ENCODE data around the gene EPX.
A peak's percentile ranks its signal among the peaks of the same experiment; 100 is the strongest.

The EPX gene

DNA sequence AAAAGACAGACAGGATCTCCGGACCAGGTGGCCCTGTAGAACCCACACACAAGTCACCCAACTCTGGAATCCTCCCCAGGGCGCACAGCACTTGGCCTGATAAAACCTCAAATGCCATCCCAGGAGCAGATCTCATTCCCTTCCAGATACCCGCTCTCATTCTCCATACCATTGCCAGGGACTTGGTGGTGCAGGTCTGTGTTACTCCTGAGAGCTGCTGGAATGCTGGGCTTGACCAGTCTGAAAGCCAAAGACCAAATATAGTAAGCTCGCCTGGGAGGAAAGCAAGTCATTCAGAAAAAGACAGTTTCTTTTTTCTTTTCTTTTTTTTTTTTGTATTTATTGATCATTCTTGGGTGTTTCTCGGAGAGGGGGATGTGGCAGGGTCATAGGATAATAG lies 15.8 kb downstream of the EPX start:
- Histone ChIP-seq H3K9ac (no peak overlapping the region), H3K27ac (no peak overlapping the region), H3K4me1 (no peaks in the 10 kb centered on the region), H3K36me3 (peaks cover 0 to 57% (median 20%) of the 10 kb centered on the region in 11 experiments; a peak in 14 of 22 replicates), H3K4me2 (no peak overlapping the region), H3K27me3 (no peaks in the 10 kb centered on the region), H3K9me3 (replicated peaks in 1 of 11) (no peaks in the 10 kb centered on the region), H4K20me1 (no peaks in the 10 kb centered on the region), H3K4me3 (no peak overlapping the region)
- no peak for TF ChIP-seq Cebpa-rat (IDR thresholded peaks at IDR 0.05)

DNA sequence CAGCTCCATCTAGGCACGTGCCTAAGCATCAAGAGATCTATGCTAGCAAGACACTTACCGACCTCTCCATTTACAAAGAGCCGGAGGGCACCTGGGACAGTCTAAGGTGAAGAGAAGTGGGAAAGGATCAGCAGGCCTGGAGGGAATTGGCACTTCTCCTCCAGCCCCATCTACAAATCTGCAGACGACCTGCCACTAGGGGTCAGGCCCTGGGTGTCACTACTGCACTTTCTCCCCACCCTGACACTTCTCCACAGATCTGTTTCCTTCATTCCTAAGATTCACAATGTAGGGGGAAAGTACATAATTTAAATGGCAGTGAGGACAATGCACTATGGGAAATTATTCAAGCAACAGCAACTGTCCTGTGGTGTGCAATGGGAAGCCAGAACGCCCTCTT lies 18.4 kb downstream of the EPX start:
- H3K9me3 ChIP-seq (replicated peaks in 1 of 11), result no peaks in the 10 kb centered on the region

DNA sequence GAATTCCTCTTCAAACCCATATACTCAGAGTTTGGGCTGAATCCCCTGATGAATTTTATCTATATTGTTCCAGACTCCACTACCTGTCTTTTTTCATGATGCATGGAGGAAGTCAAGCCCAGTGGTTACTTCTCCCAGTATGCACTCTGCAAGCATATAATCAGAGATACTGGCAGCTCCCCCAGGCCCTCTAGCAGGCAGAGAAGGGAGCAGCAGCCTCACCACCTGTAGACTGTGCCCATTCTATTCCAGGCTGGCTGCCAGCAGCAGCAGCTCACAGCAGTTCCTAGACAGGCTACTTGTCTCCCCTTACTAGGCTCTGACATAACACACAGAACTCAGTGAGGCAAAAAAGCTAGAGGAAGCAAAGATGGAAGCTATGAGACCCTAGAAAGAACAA lies 23.2 kb downstream of the EPX start:
- H3K36me3 ChIP-seq, result peaks cover 0 to 23% (median 8%) of the 10 kb centered on the region in 11 experiments; a peak in 9 of 22 replicates
- H3K9ac ChIP-seq, result no peak overlapping the region
- no peak for TF ChIP-seq Cebpa-rat (IDR thresholded peaks at IDR 0.05)
- no peak overlapping the region for H3K4me2 ChIP-seq
- no peak overlapping the region for H3K27ac ChIP-seq
- no peaks in the 10 kb centered on the region for H3K27me3 ChIP-seq
- H3K9me3 ChIP-seq (replicated peaks in 1 of 11), result no peaks in the 10 kb centered on the region
- H3K4me3 ChIP-seq, result no peak overlapping the region
- H3K4me1 ChIP-seq, result peaks cover 10 to 22% (median 15%) of the 10 kb centered on the region in 10 experiments
- no peaks in the 10 kb centered on the region for H4K20me1 ChIP-seq

More for the DNA sequence above, 18.4 kb downstream of the EPX start:
- Histone ChIP-seq H3K4me2 (no peak overlapping the region), H3K27ac (no peak overlapping the region), H3K4me1 (no peaks in the 10 kb centered on the region), H3K4me3 (no peak overlapping the region), H4K20me1 (no peaks in the 10 kb centered on the region), H3K36me3 (peaks cover 0 to 59% (median 21%) of the 10 kb centered on the region in 11 experiments; a peak in 15 of 22 replicates), H3K9ac (no peak overlapping the region), H3K27me3 (no peaks in the 10 kb centered on the region)
- no peak for TF ChIP-seq Cebpa-rat (IDR thresholded peaks at IDR 0.05)

DNA sequence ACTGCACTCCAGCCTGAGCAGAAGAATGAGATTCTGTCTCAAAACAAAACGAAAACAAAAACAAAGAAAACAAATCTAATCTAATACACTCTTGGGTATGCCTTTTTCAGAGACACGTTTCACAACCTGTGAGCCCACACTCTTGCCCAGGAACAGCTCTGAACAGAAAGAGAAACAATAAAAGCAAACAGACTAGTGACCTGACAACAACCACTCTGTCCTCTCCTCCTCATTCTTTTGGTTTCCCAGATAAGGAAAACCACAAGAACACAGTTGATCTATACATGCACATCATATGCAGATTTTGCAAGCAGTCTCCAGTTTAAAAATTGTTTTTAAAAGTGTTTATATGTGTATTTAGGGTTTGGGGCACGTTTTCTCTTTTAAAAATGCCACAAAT lies 25.2 kb downstream of the EPX start:
- H3K27me3 ChIP-seq, result no peaks in the 10 kb centered on the region
- H3K4me3 ChIP-seq, result no peak overlapping the region
- H4K20me1 ChIP-seq, result no peaks in the 10 kb centered on the region
- H3K9me3 ChIP-seq (replicated peaks in 1 of 11), result no peaks in the 10 kb centered on the region
- peaks cover 10 to 22% (median 15%) of the 10 kb centered on the region in 10 experiments for H3K4me1 ChIP-seq
- H3K36me3 ChIP-seq, result peaks cover 0 to 21% (median 4%) of the 10 kb centered on the region in 11 experiments; a peak in 8 of 22 replicates
- 0 out of 22 replicates have a peak overlapping the region, but pooled peaks of 1 of the 11 experiments have one; percentile 89 for H3K4me2 ChIP-seq
- no peak overlapping the region for H3K27ac ChIP-seq
- no peak for TF ChIP-seq Cebpa-rat (IDR thresholded peaks at IDR 0.05)
- no peak overlapping the region for H3K9ac ChIP-seq

DNA sequence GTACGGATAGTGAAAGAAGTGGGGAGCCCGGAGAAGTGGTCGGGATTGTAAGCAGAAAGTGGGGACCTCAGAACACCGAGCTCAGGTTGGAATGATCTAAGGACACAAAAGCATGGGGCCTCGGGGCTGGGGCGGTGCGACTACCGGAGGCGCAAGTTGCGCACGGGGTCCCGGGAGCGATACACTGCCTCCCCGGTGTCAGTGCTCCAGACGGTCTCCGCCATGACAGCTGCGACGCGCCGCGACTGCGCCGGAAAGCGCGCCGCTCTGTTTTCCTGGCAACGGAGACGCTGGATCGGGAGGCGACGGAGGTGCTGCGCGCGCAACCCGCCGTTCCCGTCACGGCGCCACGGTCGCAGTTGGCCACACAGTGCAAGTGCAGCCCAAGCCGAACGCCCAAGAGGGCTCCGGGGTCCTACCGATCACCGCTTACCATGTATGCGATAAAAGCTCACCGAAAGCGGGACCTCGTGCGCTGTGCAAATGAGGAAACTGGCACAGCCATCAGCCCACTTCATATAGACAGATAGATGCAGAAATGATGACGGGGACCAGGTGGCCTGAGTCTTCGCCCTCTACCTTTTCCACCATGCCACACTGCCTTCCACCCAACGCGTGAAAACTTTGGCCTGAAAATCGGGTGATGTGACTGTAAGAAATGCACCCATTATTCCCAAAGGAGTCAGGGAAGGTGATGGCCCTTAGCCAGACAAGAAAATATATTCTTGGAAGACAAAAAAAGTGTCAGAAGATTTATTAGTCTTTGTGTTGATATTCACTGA lies 26.7 kb downstream of the EPX start, which contains the start of gene MKS1:
MKS1 (minus strand) TSS at position 249 of the 782 bp plus-strand sequence; CDS start at position 224, 25 bp downstream.
- Histone ChIP-seq H3K4me3 (peak within 1 kb of the TSS; percentile 57 to 77 (median 68)), H3K9me3 (replicated peaks in 1 of 11) (no peaks in the 10 kb centered on the region), H4K20me1 (no peaks in the 10 kb centered on the region), H3K27ac (peak within 1 kb of the TSS; percentile 63 to 85 (median 76)), H3K27me3 (no peaks in the 10 kb centered on the region), H3K4me1 (peaks cover 10 to 24% (median 20%) of the 10 kb centered on the region in 10 experiments), H3K9ac (peak within 1 kb of the TSS; percentile 73 to 83 (median 79)), H3K36me3 (peaks cover 0 to 11% (median 0%) of the 10 kb centered on the region in 11 experiments; a peak in 4 of 22 replicates), H3K4me2 (peak within 1 kb of the TSS; percentile 74 to 94 (median 85))
- TF ChIP-seq Cebpa-rat (IDR thresholded peaks at IDR 0.05), result no peak

DNA sequence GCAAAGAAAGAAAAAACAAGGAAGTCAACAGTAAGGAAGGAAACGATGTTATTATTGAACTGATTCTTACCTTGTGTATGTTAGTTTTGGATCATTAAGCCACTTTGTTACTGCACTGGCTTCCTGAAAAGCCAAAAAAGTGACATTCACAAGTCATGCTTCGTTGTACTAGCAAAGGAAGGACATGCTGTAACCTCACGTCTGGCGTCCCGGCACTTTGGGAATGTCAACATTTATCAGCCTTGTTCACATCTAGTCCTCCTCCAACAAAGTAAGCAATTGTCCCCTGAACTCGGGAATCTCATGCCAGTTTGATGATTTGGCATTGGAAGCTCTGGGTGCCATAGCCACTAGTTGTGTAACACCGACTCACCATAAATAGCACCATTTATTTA lies 27.3 kb downstream of the EPX start:
- peak overlapping the region; percentile 57 to 77 (median 68) for H3K4me3 ChIP-seq
- no peaks in the 10 kb centered on the region for H4K20me1 ChIP-seq
- peak overlapping the region in 10 of 11 experiments; percentile 60 to 85 (median 74); a peak in 19 of 22 replicates for H3K27ac ChIP-seq
- H3K36me3 ChIP-seq, result peaks cover 0 to 6% (median 0%) of the 10 kb centered on the region in 11 experiments; a peak in 4 of 22 replicates
- TF ChIP-seq Cebpa-rat (IDR thresholded peaks at IDR 0.05), result no peak
- peak overlapping the region in 10 of 11 experiments; percentile 73 to 83 (median 80); a peak in 14 of 22 replicates for H3K9ac ChIP-seq
- peak overlapping the region; percentile 73 to 94 (median 83) for H3K4me2 ChIP-seq
- H3K4me1 ChIP-seq, result peaks cover 10 to 30% (median 23%) of the 10 kb centered on the region in 10 experiments
- H3K9me3 ChIP-seq (replicated peaks in 1 of 11), result no peaks in the 10 kb centered on the region
- no peaks in the 10 kb centered on the region for H3K27me3 ChIP-seq

DNA sequence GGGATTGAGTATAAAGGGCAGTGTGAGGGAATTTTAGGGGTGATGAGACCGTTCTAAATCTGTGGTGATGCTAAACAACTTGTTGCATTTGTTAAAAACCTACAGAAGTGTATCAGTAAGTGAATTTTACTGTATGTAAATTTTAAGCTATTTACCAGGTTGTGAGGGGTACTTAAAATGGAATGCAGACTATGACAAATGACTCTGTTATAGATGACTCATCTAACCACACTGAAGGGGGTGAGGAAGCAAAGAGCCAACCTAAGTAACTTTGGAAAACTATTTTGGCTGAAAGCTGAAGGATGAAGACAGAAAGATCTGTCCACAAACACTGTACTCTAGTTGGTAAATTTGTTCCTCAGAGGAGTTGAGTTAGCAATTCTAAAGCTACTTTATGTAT lies 31.8 kb downstream of the EPX start:
- Histone ChIP-seq H3K27me3 (no peaks in the 10 kb centered on the region), H3K4me1 (peaks cover 8 to 23% (median 16%) of the 10 kb centered on the region in 10 experiments), H3K36me3 (no peaks in the 10 kb centered on the region), H3K9ac (no peak overlapping the region), H4K20me1 (no peaks in the 10 kb centered on the region), H3K27ac (peak overlapping the region in 1 of 11 experiments; percentile 25; a peak in 1 of 22 replicates), H3K4me2 (peak overlapping the region in 6 of 11 experiments; percentile 43 to 73 (median 44); a peak in 11 of 22 replicates), H3K9me3 (replicated peaks in 1 of 11) (no peaks in the 10 kb centered on the region; a peak in 1 of 22 replicates), H3K4me3 (no peak overlapping the region)
- no peak for TF ChIP-seq Cebpa-rat (IDR thresholded peaks at IDR 0.05)

DNA sequence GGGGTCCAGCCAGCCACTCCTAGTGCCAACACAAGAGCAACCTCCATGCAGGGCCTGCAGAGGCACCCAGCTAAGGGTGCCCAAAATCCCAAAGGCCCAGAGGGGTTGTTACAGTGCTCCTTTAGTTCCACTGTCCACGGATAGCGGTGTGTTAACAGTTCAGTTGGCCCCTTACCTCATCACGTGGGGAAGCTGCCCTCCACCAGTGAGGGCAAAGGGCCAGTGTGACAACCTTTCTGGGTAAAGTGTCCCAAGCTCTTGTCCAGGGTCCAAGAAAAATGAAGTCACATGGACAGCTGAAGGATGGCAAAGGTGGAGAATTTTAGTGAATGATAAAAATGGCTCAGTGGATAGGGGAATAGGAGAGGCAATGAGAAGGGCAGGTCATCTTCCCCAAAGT lies 35.2 kb downstream of the EPX start:
- Histone ChIP-seq H3K27ac (no peak overlapping the region), H3K4me3 (no peak overlapping the region), H3K4me1 (peaks cover 13 to 34% (median 26%) of the 10 kb centered on the region in 10 experiments), H3K9ac (no peak overlapping the region), H3K4me2 (no peak overlapping the region), H3K9me3 (replicated peaks in 1 of 11) (no peaks in the 10 kb centered on the region; a peak in 1 of 22 replicates), H3K27me3 (no peaks in the 10 kb centered on the region), H4K20me1 (no peaks in the 10 kb centered on the region; a peak in 1 of 22 replicates), H3K36me3 (no peaks in the 10 kb centered on the region)
- TF ChIP-seq Cebpa-rat (IDR thresholded peaks at IDR 0.05), result no peak

DNA sequence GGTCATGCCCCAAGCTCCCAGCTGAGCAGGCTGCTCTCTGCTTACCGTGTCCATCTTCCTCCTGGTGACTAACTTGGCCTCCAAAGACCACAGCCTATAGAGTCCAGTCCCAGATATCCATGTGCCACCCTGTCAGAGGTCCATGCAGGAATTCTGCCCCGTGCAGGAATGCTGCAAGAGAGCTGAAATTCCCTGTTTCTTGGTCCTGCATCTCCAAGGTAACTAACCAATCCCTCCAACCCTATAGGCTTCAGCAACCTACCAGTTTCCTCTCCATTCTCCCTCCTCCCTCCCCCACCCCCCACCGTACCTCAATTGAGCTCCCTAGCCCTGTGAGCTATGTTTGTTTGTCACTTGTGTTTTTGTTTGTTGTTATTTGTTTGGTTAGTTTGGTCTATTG lies 36.2 kb downstream of the EPX start:
- Histone ChIP-seq H3K36me3 (no peaks in the 10 kb centered on the region), H4K20me1 (no peaks in the 10 kb centered on the region; a peak in 1 of 22 replicates), H3K4me3 (no peak overlapping the region), H3K9ac (no peak overlapping the region), H3K27ac (no peak overlapping the region), H3K4me2 (no peak overlapping the region), H3K9me3 (replicated peaks in 1 of 11) (no peaks in the 10 kb centered on the region; a peak in 1 of 22 replicates), H3K4me1 (peaks cover 21 to 44% (median 35%) of the 10 kb centered on the region in 10 experiments), H3K27me3 (no peaks in the 10 kb centered on the region)
- no peak for TF ChIP-seq Cebpa-rat (IDR thresholded peaks at IDR 0.05)
